Esophagus squamous epithelium (tissue), 4 donors: Measurements from ENCODE around the gene ARMC8.

ENCODE experiments used
- POLR2A ChIP-seq, 4 donors: fragments of 450-650 bp; IDR thresholded peaks; one replicate each; pipeline ENCODE4 v1.6.1; 2017; ENCODE audit warnings: antibody characterized with exemption in 4 of 4, mild to moderate bottlenecking in 4 of 4, moderate library complexity in 3 of 4
- TF ChIP-seq, protein P1 (sequence below), 6 experiments: fragments of 450-650 bp in 4 of 6; fragments of 200-600 bp in 2 of 6; sonication (generic) in 2 of 6; IDR thresholded peaks; one replicate each; pipeline ENCODE4 v1.5.1; 2016 to 2019; ENCODE audit warnings: antibody characterized with exemption in 6 of 6, mild to moderate bottlenecking in 4 of 6, moderate library complexity in 4 of 6

- TF ChIP-seq, protein P1, sequence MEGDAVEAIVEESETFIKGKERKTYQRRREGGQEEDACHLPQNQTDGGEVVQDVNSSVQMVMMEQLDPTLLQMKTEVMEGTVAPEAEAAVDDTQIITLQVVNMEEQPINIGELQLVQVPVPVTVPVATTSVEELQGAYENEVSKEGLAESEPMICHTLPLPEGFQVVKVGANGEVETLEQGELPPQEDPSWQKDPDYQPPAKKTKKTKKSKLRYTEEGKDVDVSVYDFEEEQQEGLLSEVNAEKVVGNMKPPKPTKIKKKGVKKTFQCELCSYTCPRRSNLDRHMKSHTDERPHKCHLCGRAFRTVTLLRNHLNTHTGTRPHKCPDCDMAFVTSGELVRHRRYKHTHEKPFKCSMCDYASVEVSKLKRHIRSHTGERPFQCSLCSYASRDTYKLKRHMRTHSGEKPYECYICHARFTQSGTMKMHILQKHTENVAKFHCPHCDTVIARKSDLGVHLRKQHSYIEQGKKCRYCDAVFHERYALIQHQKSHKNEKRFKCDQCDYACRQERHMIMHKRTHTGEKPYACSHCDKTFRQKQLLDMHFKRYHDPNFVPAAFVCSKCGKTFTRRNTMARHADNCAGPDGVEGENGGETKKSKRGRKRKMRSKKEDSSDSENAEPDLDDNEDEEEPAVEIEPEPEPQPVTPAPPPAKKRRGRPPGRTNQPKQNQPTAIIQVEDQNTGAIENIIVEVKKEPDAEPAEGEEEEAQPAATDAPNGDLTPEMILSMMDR (IDR thresholded peaks at IDR 0.05), result no peak
- no peak for TF ChIP-seq POLR2A (IDR thresholded peaks at IDR 0.05)
Observed at GRCh38 chr3:138220242-138220641, 33.1 kb downstream of the ARMC8 start.
